ENCODE results near the gene ATP4A.

Gene ATP4A

DNA sequence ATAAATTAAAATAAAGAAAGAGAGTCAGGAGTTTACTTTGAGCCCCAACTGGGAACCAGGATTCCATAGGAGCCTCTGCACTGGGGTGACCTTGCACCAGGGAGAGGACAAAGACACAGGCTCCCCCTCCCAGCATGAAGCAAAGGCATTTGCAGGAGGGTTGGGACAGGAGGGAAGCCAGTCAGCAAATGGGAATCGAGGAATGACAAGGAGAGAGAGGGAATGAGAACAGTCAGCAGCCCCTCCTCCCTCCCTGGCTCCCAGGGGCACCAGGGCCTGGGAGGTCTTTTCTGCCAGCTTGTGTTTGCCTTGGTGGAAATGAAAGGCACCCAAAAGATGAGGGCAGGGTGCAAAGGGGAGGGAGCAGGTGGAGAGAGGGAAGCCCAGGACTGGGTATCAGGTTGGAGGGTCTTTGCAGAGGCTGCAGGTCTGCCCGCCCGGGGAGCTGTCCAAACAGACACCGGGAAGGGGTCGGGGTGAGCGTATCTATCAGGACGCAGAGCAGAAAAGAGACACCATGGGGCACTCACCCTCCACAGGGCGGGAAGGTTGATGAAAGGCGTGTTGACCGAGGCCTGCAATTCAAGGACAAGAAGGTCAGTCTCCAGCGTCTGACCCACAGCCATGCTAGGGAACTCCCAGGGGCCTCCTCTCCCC is 39.1 kb downstream of the ATP4A start:
- DNase-seq (ENCODE audit: low read depth in 2 of 2): no peak

DNA sequence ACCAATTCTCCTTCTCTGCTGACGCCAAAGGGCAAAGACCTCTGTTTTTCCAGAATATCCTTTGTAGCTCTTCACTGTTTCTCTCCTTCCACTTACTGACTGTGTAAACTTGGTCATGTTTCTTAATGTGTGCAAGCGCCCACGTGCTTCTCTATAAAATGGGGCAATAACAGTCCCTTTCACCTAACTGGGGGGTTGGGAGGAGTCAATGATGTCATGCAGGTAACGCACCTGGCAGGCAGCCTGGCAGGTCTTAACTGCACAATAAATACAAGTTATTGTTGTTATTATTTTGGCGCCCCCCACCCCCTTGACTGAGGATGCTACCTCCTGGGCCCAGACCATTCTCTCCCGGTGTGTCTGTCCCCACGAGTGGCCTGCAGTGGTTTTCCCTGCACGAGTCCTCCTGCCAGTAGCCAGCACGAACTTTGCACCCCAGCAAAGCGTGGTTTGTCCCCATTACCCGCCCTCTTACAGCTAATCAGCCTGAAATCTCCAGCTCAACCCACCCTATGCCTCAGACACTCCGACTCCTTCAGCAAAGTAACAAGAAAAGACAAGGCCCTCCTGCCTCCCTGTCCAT is 40.6 kb downstream of the ATP4A start:
- DNase-seq (ENCODE audit: low read depth in 2 of 2): no peak

GRCh38 chr19:35521124-35521743 is 42.2 kb downstream of the ATP4A start:
- DNase-seq (ENCODE audit: low read depth in 2 of 2): no peak

GRCh38 chr19:35519291-35519690 is 44.2 kb downstream of the ATP4A start:
- no peak for DNase-seq (ENCODE audit: low read depth in 2 of 2)

DNA sequence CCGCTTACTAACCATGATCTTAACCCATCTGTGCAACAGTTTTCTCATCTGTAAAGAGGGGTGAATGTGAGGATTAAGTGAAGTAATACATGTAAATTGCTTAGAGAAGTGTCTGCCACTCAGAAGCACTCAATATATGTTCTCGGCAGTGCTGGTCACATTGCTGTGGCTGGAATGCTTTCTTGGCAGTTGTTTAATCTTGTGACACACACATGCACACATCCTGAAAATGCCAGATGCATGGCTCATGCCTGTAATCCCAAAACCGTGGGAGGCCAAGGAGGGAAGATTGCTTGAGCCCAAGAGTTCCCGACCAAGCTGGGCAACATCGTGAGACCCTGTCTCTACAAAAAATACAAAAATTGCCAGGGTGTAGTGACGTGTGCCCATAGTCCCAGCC is 45.1 kb downstream of the ATP4A start:
- DNase-seq (ENCODE audit: low read depth in 2 of 2): no peak

- DNase-seq (ENCODE audit: low read depth in 2 of 2): no peak
Measured at GRCh38 chr19:35517342-35517741, 46.1 kb downstream of the ATP4A start.

- DNase-seq (ENCODE audit: low read depth in 2 of 2): no peak
Measured at GRCh38 chr19:35516310-35516709, 47.1 kb downstream of the ATP4A start.

GRCh38 chr19:35514282-35514809 is 49.1 kb downstream of the ATP4A start:
- no peak for DNase-seq (ENCODE audit: low read depth in 2 of 2)

DNA sequence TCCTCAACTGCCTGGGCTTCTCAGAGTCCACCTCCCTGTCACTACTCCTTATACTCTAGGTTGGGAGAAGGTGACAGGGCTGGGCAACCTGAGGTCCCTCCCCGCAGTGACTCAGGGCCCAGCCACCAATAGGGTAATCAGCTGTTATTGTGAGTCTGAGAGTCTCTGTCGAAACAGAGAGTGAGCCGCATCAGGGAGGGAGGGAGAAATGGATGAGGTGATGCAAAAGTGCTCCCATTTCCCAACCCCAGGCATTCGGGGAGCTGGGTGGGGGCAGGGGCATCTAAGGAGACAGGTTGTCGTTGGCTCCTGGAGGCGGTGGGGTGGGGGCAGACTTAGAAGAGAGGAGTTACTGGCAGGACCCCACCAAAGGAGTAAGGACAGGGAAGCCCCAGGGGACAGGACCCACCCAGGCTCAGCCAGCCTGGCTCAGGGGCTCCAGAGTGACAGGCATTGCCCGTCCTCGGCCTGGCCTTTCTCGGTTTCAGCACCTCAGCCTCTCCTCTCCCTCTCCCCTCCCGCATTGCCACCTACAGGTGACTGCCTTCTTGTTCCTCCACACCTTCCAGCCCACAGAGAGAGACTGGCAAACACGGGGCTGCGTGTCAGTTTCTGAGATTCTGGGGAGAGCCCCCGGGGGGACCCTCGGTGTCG is 49.7 kb downstream of the ATP4A start, which contains the start of gene DMKN:
Gene DMKN (minus strand): TSS at position 22 of the 654 bp plus-strand sequence. CDS start 174 bp downstream, outside the sequence.
- no peak for DNase-seq (ENCODE audit: low read depth in 2 of 2)

GRCh38 chr19:35512831-35513627 is 50.4 kb downstream of the ATP4A start:
- no peak for DNase-seq (ENCODE audit: low read depth in 2 of 2)

DNA sequence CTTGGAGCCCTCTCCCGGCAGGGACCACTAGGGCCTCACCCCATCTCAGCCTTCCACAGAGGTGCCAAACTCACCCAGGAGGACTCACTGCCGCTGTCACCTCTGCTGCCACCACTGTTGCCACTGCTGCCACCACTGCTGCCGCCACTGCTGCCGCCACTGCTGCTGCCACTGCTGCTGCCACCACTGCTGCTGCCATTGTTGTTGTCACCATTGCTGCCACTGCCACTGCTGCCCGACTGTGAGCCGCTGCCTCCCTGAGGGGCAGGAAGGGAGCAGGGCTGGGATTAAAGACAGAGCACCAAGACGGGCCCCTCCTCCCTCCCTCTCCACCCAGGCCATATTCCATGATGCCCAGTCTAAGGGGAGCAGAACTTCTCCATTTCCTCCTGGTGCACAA is 52.1 kb downstream of the ATP4A start:
- DNase-seq (ENCODE audit: low read depth in 2 of 2): no peak

DNA sequence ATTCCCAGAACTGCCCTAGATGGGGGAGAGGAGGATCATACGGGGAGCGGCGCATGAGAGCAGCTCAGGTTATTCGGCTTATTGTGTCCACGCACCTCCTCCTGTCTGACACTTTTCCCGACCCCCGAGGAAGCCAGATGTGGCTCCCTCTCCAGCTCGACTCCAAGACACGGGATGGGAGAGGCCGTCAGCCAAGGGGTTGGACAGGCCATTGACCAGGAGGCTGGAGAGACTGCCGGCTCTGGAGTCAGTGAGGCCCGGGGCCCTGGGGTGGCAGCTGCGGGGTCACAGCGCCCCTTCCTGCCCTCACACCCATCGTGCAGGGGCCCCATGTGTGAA is 52.9 kb downstream of the ATP4A start:
- DNase-seq (ENCODE audit: low read depth in 2 of 2): no peak

GRCh38 chr19:35509861-35510625 is 53.4 kb downstream of the ATP4A start:
- peak; percentile 36 to 42 for DNase-seq (ENCODE audit: low read depth in 2 of 2)

DNA sequence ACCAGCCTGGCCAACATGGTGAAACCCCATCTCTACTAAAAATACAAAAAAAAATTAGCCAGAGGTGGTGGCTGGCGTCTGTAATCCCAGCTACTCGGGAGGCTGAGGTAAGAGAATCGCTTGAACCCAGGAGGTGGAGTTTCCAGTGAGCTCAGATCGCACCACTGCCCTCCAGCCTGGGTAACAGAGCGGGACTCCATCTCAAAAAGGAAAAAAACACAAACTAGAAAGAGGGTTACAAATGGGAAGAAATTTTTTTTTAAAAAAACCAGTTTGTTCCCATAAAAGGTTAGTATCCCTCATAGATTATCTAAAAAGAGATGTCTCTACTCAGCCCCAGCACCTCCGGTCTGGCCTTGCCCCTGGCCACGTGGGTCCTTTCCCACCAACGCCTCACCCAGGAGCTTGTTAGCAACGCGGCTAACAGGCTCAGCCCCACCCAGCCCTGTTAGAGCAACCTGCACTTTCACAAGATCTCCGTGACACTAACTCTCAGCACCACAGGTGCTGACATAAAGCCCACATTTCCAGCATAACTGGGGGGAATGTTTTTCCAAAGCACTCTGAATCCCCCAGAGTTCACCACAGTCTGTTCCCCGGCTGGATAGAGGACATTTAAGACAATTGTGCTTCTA is 54.3 kb downstream of the ATP4A start:
- DNase-seq (ENCODE audit: low read depth in 2 of 2): peak in 1 of 2 donors; percentile 10

GRCh38 chr19:35508129-35508528 is 55.3 kb downstream of the ATP4A start:
- no peak for DNase-seq (ENCODE audit: low read depth in 2 of 2)

DNA sequence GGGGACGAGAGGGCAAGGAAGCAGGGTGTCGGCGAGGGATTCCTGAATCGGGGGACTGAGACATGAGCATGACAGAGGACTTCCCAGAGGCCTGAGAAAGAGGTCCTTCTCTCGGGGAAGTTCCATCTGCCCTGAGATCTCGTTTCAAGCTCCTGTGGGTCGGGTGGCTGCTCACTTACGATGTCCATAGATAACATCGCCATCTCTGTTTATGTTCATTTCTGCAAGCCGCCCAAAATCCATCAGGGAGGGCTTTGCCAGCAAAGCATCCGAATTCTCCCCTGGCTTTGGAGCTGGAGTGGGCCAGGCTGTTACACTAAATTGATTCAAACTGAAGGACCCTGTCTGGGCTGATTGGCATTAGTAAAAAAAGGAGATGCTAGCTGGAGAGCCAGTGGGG is 55.9 kb downstream of the ATP4A start:
- no peak for DNase-seq (ENCODE audit: low read depth in 2 of 2)

DNA sequence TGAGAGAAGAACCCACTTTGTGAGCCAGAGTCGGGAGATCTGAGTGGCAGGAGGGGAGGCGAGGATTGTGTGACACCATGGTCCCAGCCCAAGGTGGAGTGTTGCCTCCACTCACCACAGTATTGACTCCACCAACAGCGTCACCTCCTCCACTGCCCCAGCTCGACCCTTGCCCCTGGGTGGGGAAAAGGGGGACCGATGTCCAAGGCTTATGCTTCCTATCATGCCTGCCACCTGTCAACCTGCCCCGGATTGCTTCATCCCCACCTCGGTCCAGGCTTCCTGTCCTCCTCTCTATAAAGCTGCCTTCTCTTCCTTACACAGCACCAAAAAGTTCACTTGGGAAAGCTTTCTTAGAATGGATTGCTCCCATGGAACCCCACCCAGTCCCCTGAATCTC is 57.4 kb downstream of the ATP4A start:
- DNase-seq (ENCODE audit: low read depth in 2 of 2): no peak

GRCh38 chr19:35502751-35503150 is 60.7 kb downstream of the ATP4A start:
- no peak for DNase-seq (ENCODE audit: low read depth in 2 of 2)

DNA sequence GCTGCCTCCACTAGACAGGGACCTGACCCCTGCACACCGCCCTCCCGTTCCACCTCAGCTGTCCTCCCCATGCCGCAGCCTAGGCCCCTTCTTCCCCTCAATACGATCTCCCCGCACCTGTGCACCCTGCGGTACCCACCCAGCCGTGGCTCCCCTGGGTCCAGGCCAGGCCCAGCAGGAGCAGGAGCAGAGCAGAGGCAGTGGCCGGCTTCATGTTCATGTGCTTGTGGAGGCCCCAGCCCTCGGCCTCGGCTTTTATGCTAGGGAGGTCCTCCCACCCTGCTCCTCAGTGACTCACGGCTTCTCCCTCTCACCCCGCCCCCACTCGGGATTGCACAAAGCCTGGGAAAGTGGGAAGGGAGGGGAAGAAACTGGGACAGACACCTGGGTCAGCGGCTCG is 61.8 kb downstream of the ATP4A start:
- DNase-seq (ENCODE audit: low read depth in 2 of 2): no peak

GRCh38 chr19:35500611-35501010 is 62.8 kb downstream of the ATP4A start:
- DNase-seq (ENCODE audit: low read depth in 2 of 2): no peak
